ENCODE data around the gene SPAG16. TPM values are rescaled to one million over a fixed set of nuclear protein-coding genes. Genes with fewer than 3 reads are reported as not detected.

The SPAG16 gene
- total and polyA plus RNA-seq, 2 donors from 2014 or later: 35.9 to 38.5 TPM

DNA sequence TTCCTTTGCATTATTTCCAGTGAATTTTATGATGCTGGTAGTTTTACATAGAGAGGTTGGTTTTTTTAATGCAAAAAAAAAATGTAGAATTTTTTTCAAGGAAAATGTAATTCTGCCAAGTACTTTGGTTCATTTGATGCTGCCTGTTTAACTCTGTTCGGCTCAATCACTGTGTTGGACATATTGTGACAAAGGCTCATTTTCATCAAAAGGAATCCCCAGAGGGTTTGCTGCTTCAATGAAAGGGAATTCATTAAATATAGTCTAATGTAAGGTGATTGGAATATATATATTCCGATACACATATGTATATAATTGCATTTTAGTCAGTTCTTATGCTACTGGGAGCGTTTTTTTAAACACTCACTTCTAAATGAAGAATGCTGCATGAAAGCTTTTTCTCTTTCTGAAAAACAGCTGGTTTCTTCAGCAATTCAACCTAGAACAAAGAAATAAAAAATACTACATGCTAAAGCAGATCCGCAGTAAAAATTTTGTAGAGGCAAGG is 812.0 kb downstream of the SPAG16 start:
- H3K9ac ChIP-seq (ENCODE audit: low read length in 3 of 3): no peak overlapping the region
- intact Hi-C loops (cut with DNase I): no loop called here
- H3K4me1 ChIP-seq (ENCODE audit: control insufficient read depth in 2 of 3, insufficient read depth in 2 of 3, low read depth in 1 of 3, low read length in 3 of 3): no peaks in the 10 kb centered on the region
- no peak overlapping the region for H3K4me3 ChIP-seq (ENCODE audit: low read length in 3 of 3)
- H3K9me3 ChIP-seq (ENCODE audit: control insufficient read depth in 2 of 3, insufficient read depth in 1 of 3, low read length in 3 of 3): no peaks in the 10 kb centered on the region
- H3K36me3 ChIP-seq (ENCODE audit: control insufficient read depth in 2 of 3, insufficient read depth in 3 of 3, low read length in 3 of 3): no peaks in the 10 kb centered on the region
- no peak overlapping the region for H3K27ac ChIP-seq (ENCODE audit: low read depth in 2 of 2, low read length in 2 of 2)
- DNase-seq (no peak), FAIRE-seq (no peak)
- H3K27me3 ChIP-seq (ENCODE audit: control insufficient read depth, insufficient read depth, low read length): no peaks in the 10 kb centered on the region
- TF ChIP-seq, protein P1, sequence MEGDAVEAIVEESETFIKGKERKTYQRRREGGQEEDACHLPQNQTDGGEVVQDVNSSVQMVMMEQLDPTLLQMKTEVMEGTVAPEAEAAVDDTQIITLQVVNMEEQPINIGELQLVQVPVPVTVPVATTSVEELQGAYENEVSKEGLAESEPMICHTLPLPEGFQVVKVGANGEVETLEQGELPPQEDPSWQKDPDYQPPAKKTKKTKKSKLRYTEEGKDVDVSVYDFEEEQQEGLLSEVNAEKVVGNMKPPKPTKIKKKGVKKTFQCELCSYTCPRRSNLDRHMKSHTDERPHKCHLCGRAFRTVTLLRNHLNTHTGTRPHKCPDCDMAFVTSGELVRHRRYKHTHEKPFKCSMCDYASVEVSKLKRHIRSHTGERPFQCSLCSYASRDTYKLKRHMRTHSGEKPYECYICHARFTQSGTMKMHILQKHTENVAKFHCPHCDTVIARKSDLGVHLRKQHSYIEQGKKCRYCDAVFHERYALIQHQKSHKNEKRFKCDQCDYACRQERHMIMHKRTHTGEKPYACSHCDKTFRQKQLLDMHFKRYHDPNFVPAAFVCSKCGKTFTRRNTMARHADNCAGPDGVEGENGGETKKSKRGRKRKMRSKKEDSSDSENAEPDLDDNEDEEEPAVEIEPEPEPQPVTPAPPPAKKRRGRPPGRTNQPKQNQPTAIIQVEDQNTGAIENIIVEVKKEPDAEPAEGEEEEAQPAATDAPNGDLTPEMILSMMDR (IDR thresholded peaks at IDR 0.05; ENCODE audit: borderline replicate concordance, extremely low read depth, insufficient read depth): no peak

DNA sequence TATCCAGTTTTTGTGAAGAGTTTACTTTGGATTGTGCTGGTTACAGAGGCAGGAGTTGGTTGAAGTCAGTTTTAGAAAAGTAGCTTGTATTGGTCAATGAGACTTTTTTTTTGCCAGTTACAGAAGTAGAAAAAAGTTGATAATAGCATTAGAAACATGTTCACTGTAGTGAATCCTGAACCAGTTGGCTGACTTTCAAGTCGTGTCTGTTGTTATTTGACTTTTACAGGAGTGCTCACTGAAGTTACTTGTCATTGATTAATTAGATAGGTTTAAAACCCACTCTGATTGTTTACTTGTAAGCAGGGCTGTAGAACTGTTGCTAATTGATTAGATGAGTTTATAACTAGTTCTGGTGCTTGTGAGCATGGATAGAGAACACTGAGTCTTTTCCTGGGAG is 814.5 kb downstream of the SPAG16 start:
- no peaks in the 10 kb centered on the region for H3K36me3 ChIP-seq (ENCODE audit: control insufficient read depth in 2 of 3, insufficient read depth in 3 of 3, low read length in 3 of 3)
- H3K27me3 ChIP-seq (ENCODE audit: control insufficient read depth, insufficient read depth, low read length): no peaks in the 10 kb centered on the region
- no peak overlapping the region for H3K4me3 ChIP-seq (ENCODE audit: low read length in 3 of 3)
- no peak overlapping the region for H3K27ac ChIP-seq (ENCODE audit: low read depth in 2 of 2, low read length in 2 of 2)
- TF ChIP-seq, protein P1 (IDR thresholded peaks at IDR 0.05; ENCODE audit: borderline replicate concordance, extremely low read depth, insufficient read depth): no peak
- no peak for DNase-seq
- H3K9ac ChIP-seq (ENCODE audit: low read length in 3 of 3): no peak overlapping the region
- intact Hi-C loops (cut with DNase I): no loop called here
- peaks cover 0 to 5% (median 4%) of the 10 kb centered on the region in 3 donors for H3K4me1 ChIP-seq (ENCODE audit: control insufficient read depth in 2 of 3, insufficient read depth in 2 of 3, low read depth in 1 of 3, low read length in 3 of 3)
- H3K9me3 ChIP-seq (ENCODE audit: control insufficient read depth in 2 of 3, insufficient read depth in 1 of 3, low read length in 3 of 3): no peaks in the 10 kb centered on the region
- FAIRE-seq: no peak

GRCh38 chr2:214100488-214100887 is 816.2 kb downstream of the SPAG16 start:
- no peak overlapping the region for H3K27ac ChIP-seq (ENCODE audit: low read depth in 2 of 2, low read length in 2 of 2)
- no peak overlapping the region for H3K9ac ChIP-seq (ENCODE audit: low read length in 3 of 3)
- H3K4me1 ChIP-seq (ENCODE audit: control insufficient read depth in 2 of 3, insufficient read depth in 2 of 3, low read depth in 1 of 3, low read length in 3 of 3): peaks cover 0 to 5% (median 4%) of the 10 kb centered on the region in 3 donors
- intact Hi-C loops (cut with DNase I): no loop called here
- no peaks in the 10 kb centered on the region for H3K36me3 ChIP-seq (ENCODE audit: control insufficient read depth in 2 of 3, insufficient read depth in 3 of 3, low read length in 3 of 3)
- TF ChIP-seq, protein P1 (IDR thresholded peaks at IDR 0.05; ENCODE audit: borderline replicate concordance, extremely low read depth, insufficient read depth): no peak
- DNase-seq (no peak), FAIRE-seq (no peak)
- H3K9me3 ChIP-seq (ENCODE audit: control insufficient read depth in 2 of 3, insufficient read depth in 1 of 3, low read length in 3 of 3): no peaks in the 10 kb centered on the region
- H3K27me3 ChIP-seq (ENCODE audit: control insufficient read depth, insufficient read depth, low read length): no peaks in the 10 kb centered on the region
- H3K4me3 ChIP-seq (ENCODE audit: low read length in 3 of 3): no peak overlapping the region

Data from kidney (tissue), 14 donors.